Right renal pelvis (tissue), 4 donors: ENCODE data around the gene ASCL4. TPM values are rescaled to one million over a fixed set of nuclear protein-coding genes. Genes with fewer than 3 reads are reported as not detected.
"Not testable (repeated sequence)": the region's sequence is repeated elsewhere in the genome, so short reads cannot be mapped to it uniquely, and the experiment has no call there.

Source experiments
- DNase-seq, 4 donors: peaks; one replicate each; pipeline ENCODE4 v3.0.0-alpha.2; 2013; ENCODE audit warnings: low read depth in 4 of 4, low spot score in 3 of 4, missing footprints in 1 of 4
- polyA plus RNA-seq, 4 donors: library from polyadenylated mRNA; unstranded; fragments of 120-200 nt; gene quantifications; one replicate each; pipeline ENCODE4 v1.2.1, GENCODE V29; 2013; ENCODE audit not compliant: insufficient read length in 4 of 4

ASCL4 gene, protein sequence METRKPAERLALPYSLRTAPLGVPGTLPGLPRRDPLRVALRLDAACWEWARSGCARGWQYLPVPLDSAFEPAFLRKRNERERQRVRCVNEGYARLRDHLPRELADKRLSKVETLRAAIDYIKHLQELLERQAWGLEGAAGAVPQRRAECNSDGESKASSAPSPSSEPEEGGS
- polyA plus RNA-seq, result under 1 TPM in 2 of 4 donors, not detected in 2; 0.03 to 0.07 TPM

DNA sequence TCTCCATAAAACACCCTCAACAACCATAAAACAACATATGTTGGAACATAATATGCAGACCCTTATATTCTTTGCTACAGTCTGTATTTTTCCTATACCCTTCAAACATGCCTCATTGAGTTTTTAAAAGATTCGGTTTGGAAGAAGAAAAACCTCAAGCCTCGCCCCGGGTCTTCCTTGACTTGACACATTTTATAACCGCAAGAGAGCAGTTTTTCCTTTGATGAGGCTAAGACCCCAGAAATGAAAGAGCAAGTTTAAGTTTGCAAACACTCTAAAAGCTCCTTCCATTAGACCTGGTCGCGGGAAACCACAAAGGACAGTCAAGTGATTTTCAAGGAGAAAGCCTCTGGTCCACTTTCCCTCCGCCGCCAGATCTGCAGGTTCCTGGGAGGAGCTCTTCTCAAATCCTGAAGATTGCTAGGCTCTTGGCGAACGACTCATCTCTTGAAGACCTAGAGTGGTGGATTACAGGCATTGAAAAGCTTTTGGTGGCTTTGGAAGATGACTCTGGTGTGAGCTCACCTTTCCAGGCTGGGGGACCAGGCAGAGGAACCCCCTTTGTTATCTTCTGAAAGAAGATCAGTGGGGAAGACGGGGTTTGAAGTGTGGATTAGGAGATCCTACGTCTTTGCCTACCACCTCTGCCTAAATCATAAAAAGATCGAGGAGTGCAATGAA lies at the start of gene ASCL4:
Gene ASCL4, plus strand, starts transcription at position 356 of the 681 bp plus-strand sequence. CDS start 515 bp downstream, outside the sequence.
- no peak for DNase-seq

DNA sequence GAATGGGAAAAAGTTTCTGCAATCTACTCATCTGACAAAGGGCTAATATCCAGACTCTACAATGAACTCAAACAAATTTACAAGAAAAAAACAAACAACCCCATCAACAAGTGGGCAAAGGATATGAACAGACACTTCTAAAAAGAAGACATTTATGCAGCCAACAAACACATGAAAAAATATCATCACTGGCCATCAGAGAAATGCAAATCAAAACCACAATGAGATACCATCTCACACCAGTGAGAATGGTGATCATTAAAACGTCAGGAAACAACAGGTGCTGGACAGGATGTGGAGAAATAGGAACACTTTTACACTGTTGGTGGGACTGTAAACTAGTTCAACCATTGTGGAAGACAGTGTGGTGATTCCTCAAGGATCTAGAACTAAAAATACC lies 47.2 kb upstream of the ASCL4 start:
- DNase-seq, result not testable (repeated sequence)

DNA sequence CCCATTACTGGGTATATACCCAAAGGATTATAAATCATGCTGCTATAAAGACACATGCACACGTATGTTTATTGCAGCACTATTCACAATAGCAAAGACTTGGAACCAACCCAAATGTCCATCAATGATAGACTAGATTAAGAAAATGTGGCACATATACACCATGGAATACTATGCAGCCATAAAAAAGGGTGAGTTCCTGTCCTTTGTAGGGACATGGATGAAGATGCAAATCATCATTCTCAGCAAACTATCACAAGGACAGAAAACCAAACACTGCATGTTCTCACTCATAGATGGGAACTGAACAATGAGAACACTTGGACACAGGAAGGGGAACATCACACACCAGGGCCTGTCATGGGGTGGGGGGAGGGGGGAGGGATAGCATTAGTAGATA lies 46.8 kb upstream of the ASCL4 start:
- not testable (repeated sequence) for DNase-seq

DNA sequence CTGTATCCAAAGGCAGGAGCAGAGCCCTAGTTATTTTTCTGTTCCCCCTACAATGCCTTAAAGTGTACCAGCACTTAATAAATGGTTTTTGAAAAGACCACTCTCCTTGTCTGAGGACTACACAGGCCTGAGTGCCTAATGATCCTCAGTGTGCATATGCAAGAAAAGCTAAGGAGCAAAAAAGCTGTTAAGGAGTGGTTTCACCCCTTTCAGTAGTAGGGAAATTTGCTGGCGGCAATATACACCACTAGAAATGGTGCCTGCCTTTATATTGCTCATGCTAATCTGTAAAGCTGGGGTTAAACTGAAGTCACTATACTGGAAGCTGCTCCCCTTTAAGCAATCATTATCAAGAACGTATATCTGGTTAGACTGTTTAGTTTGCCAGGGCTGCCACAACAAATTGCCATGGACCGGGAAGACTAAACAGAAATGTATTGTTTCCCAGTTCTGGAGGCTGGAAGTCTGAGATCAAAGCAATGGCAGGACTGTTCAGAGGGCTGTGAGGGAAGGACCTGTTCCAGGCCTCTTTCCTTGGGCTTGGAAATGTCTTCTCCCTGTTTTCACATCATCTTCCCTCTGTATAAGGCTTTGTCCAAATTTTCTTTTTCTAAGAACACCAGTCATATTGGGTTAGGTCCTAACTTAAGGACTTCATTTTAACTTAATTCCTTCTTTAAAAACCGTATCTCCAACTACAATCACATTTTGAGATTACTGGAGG lies 43.7 kb upstream of the ASCL4 start:
- DNase-seq, result no peak

DNA sequence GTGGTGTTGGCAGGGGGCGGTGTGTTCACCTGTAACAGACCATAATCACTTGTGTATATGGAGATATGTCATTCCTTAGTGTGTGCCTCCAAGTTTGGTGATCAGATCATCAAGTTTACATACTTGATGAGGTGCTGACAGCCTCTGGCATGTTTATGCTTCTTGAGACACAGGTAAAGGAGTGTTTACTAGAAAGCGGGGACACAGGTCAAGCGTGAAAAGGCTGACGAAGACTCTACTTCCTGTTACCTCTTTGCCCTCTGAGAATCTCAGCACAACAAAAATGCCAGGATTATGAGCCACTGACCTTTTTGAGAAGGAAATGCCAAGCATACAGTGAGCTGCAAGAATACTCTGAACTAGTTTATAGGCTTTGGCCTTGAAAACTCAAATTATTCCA lies 43.1 kb upstream of the ASCL4 start:
- DNase-seq, result no peak

DNA sequence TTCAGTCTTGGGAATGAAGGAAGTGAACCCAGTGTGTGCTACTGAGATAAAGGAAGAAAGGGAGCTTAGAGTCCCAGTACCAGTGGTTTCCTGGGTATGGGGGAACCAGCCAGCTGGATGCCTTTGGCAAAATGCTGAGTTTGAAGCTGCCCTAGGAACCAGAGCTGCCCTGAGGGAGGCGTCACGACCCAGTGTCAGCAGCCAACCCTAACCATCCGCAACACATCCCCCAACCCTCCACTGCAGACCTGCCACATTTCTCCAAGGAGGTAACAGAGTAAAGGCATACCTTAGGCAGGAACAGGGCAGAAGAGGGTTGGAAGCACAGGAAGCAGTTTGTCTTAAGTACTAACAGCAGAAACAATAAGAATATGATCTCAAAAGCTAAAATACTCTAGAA lies 42.1 kb upstream of the ASCL4 start:
- DNase-seq, result no peak

DNA sequence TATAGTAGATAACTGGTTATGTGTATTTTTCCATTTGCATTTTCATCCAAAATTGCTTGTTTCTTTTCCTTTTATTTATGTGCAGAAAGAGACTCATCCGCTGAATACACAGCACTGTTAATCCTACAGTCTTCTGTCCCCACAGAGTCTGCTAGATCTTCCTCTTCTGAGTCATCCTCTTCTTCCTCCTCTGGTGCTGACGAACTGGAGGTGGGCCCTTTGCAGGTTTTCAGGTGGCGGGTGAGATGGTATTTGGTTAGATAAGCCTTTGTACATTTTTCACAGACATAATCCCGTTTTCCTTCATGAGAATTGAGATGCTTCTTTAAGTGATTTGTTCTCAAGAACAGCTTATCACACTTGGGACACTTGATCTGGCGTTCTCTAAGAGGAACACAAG lies 40.4 kb upstream of the ASCL4 start:
- no peak for DNase-seq

DNA sequence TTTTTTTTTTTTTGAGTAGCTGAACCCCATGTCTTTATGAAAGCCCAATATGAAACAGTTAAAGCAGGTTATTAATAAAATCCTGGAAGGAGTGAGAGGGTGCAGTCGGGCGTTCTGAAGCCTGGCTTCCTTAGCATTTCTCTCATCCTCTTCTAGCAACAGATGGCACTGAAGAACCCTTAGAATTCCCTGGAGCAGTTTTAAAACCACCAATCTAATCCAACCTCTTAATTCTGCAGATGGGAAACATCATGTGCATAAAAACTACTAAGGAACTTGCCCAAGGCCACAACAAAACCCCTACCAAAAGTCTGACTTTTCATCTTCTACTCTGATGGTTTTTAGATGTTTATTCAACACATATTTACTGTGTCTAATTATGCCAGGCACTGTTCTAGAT lies 38.7 kb upstream of the ASCL4 start:
- no peak for DNase-seq

DNA sequence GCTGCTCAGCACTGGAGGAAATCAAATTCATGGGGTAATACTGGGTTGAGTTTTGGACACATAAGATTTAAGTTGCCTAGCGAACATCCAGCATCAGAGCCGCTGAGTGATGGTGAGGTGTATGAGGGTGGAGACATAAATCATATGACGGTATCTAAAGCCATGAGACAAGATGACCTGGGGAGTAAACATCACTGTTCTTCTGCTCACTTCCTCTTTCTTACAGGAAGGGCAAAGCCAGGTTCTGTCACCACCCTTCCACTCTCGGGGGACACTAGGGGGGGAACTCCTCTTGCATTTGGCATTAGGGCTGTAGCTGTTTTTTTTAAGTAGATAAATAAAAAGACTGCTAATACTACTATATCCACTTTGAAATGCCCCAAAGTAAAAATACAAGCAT lies 37.6 kb upstream of the ASCL4 start:
- DNase-seq, result no peak

DNA sequence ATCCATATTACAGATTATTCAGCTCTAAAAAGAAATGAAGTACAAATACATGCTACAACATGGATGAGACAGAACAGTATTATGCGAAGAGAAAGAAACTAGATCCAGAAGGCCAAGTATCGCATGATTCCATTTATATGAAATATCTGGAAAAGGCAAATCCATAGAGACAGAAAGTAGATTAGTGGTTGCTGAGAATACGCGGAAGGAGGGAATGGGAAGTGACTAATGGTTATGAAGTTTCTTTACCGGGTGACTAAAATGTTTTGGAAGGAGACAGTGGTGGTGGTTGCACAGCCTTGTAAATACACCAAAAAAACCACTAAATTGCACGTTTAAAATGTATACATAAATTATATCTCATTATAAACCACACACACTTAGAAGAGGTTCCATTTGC lies 26.0 kb upstream of the ASCL4 start:
- DNase-seq, result no peak

DNA sequence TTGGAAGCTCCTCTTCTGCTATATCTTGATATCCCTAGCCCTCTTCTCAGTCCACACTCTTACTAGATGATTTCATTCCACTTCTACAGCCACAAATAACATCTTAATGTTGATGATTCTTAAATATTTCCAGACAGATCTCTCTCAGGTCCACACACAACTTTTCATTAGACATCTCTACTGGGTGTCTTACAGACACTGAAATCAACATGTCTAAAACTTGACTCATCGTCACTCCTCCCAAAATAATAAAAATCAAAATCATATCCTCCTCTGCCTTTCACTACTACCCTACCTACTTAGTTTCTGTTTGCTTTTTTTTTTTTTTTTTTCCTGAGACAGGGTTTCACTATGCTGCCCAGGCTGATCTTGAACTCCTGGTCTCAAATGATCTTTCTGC lies 25.4 kb upstream of the ASCL4 start:
- DNase-seq, result no peak

DNA sequence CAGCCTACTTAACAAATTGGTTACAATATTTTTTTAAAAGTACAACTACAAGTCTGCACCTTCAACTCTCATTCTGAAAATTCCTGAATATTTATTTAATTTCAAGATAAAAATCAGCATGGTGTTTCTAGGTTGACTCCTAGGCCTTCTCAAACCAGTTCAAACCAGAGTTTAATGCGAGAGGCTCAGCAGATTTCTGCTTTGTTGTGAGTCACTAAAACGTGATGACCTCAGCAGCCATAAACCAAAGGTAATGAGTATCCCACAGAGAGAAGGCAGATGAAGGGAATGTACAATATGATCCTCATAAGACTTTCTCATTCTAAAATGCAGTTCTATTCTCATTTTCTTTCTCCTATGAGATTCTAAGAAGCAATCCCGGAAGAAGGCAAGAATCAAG lies 15.1 kb upstream of the ASCL4 start:
- DNase-seq, result peak in 1 of 4 donors; percentile 22

DNA sequence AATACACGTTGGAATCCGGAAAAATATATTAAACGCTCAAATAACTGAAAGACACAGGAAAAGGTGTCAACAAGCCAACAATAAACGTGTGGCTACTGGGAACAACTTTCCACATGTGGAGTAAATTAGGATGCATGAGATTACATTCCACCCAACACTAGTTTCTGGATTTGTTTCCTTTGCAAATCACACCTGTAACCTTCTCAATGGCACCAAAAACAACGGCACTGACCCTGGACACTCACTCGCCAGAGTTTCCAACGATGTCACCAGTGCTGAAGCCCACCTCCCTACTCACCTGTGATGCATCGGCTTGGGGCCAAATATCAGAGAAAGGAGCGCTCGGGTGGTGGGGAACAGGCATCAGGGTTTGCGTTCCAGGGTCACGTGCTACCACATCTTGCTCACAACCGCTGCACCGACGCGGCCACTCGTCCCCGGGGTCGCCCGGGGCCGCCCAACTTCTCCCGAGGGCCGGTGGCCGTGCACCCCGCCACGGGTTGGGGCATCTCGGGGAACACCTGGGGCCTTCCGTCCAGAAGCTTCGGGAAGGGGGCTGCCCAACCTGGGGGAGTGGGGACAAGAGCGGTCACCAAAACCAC lies 14.2 kb upstream of the ASCL4 start:
- no peak for DNase-seq

DNA sequence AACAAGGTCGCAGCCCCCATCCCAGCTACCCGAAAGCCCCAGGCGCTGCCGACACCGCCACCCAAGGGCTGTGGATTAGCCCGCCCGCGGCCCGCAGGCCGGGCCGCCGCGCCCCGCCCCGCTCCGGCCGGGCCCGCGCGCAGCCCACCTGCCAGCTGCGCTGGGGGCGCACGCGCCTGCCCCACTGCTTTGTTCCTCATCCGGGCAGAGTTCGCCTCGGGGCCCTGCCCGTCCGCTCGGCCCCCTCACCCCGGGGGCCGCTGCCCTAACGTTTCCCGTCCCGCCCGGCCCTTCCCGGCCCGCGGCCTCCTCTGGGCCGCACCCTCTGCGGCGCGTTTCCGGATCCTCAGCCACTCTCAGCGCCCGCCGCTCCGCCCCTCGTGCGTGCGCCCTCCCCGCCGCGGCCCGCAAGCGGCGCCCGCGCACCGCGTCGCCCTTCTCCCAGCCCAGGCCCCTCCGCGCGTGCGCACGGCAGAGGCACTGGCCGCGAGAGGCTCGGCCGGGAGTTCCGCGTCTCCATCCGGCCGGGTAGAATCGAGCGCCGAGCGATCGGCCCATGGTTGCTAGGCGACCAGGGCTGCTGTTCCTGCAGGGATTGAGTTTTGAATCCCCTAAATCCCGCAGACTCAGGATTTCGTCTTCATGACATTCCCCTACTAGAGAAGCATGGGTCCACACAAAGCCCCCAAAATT lies 13.5 kb upstream of the ASCL4 start, which contains the start of gene PRDM4:
Gene PRDM4, minus strand, starts transcription at position 329 of the 693 bp plus-strand sequence. CDS start 622 bp downstream, outside the sequence.
- DNase-seq, result peak; percentile 88 to 93 (median 91)

DNA sequence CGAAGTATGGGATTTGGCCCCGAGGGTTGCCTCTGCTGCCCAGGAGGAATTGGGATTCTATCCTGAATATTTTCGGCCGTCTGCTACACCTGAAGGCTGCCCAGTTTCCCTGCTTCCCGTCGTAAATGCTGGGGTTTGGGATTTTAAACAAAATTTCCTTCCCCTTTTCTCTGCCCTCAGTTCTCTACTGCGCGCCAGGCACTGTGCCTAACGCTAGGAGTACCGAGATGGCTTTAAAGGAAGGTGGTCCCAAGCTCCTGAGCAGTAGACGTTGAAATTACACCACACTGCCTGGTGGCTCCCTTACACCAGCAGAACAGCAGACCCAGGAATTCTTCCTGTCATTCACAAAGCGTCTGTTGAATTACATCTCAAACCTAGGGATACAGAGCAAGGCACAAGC lies 13.0 kb upstream of the ASCL4 start:
- DNase-seq, result no peak

DNA sequence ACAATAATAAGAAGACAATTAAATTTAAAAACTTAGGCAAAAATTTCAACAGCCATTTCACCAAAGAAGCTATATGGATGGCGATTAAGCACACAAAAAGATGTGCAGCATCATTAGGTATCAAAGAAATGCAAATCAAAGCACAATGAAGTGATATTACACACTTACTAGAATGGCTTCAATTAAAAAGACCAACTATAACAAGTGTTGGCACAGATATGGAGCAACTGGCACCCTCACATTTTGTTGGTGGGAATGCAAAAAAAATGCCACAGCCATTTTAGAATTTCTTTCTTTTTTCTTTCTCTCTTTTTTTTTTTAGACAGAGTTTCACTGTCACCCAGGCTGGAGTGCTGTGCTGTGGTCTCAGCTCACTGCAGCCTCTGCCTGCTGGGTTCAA lies 11.6 kb upstream of the ASCL4 start:
- no peak for DNase-seq

DNA sequence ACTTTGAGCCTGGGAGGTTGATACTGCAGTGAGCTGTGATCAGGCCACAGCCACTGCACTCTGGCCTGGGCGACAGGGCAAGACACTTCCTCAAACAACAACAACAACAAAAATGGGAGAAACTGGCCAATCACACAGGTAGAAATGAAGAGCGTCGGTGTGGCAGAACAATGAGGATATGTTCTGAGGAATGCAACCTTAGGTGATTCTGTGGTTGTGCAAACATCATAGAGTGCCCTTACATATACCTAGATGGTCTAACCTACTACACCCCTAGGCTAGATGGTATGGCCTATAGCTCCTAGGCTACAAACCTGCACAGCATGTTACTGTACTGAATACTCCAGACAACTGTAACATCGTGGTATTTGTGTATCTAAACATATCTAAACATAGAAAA lies 9.9 kb upstream of the ASCL4 start:
- no peak for DNase-seq

DNA sequence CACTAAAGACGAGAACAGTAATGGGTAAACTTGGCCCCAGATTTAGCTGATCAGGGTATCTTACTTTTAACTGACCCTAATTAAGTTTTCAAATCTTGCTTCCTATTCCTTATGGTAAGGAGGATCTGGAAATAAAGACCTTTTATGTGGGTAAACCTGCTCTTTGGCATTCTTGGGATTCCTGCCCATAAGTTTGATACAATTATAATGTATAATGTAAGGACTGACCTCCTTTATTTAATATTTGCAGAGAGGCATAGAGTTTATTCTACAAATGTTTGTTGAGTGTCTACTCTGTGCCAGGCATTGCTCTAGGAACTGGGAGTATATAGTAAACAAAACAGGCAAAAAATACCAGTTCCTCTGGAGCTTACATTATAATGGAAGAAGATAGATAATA lies 9.2 kb upstream of the ASCL4 start:
- DNase-seq, result no peak

DNA sequence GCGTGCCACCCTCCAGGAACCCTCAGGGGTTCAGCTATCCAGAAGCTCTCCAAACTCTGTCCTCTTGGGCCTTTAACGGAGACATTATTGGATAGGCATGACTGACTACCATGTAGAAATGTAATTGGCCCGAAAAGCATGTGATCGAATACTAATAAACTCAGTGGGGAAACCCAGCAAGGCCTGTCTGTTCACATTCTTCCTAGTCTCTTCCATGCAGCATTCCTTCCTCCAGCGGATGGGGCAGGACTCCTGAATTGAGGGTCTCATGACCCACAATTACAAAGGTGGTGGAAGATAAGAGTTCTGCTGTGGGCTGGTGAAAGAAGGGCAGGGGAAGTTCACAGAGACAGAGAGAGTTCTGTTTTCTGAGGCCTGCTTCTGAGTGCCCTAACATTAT lies 7.0 kb upstream of the ASCL4 start:
- no peak for DNase-seq

DNA sequence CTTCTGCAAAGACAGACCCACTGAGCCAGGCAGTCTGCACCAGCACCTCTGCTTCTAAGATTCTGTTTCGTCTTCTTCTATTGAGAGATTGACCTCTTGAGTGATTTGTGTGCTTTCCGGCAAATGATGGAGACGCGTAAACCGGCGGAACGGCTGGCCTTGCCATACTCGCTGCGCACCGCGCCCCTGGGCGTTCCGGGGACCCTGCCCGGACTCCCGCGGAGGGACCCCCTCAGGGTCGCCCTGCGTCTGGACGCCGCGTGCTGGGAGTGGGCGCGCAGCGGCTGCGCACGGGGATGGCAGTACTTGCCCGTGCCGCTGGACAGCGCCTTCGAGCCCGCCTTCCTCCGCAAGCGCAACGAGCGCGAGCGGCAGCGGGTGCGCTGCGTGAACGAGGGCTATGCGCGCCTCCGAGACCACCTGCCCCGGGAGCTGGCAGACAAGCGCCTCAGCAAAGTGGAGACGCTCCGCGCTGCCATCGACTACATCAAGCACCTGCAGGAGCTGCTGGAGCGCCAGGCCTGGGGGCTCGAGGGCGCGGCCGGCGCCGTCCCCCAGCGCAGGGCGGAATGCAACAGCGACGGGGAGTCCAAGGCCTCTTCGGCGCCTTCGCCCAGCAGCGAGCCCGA lies 703 bp downstream of the ASCL4 start:
- no peak for DNase-seq
